ENCODE data around the gene TEAD1.

The TEAD1 gene

DNA sequence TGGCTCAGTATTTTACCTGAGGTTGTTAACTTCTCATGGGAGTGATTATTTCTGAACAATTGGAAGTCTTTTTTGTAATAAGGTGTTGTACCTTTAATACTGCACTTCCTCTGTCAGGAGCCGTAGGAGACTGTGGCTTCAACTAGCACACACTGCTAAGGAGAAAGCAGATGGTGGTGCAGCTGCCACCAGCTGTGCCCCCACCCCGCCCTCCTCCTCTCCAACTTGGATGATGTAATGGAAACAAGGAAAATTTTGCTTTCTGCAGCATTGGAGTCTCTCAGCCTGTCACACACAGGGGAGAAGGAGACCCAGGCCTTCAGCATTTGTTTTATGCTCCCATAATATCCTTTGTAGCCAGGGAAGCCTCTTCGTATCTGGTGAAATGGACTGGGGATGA, 91.2 kb downstream of the TEAD1 start:
- no peak for DNase-seq (ENCODE audit: low spot score)
- in situ Hi-C loops (cut with MboI; ENCODE audit: low sequenced_read_pairs, unreplicated experiment), result no loop called here
- TF ChIP-seq, protein P1, sequence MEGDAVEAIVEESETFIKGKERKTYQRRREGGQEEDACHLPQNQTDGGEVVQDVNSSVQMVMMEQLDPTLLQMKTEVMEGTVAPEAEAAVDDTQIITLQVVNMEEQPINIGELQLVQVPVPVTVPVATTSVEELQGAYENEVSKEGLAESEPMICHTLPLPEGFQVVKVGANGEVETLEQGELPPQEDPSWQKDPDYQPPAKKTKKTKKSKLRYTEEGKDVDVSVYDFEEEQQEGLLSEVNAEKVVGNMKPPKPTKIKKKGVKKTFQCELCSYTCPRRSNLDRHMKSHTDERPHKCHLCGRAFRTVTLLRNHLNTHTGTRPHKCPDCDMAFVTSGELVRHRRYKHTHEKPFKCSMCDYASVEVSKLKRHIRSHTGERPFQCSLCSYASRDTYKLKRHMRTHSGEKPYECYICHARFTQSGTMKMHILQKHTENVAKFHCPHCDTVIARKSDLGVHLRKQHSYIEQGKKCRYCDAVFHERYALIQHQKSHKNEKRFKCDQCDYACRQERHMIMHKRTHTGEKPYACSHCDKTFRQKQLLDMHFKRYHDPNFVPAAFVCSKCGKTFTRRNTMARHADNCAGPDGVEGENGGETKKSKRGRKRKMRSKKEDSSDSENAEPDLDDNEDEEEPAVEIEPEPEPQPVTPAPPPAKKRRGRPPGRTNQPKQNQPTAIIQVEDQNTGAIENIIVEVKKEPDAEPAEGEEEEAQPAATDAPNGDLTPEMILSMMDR (IDR thresholded peaks at IDR 0.05; ENCODE audit: borderline replicate concordance, control extremely low read depth, extremely low read depth, insufficient read depth, missing control alignments), result no peak

DNA sequence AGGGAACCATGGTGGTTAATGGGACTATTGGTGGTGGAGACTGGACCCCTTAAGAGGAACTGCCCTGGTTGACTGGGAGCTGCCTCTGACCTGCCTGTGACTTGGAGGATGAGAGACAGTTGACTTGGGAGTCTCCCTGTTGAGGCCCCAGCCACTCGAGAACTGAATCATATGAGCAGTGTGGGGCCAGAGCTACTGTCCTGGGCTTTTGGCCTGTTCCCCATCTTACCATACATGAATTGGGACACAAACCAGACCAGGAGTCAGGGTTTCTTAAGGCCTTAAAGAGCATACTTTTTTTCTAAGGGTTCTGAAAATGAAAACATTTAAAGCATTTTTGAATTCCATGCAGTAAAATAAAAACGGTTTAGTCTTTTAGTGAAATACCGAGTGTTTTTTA, 92.8 kb downstream of the TEAD1 start:
- TF ChIP-seq, protein P1 (IDR thresholded peaks at IDR 0.05; ENCODE audit: borderline replicate concordance, control extremely low read depth, extremely low read depth, insufficient read depth, missing control alignments), result no peak
- in situ Hi-C loops (cut with MboI; ENCODE audit: low sequenced_read_pairs, unreplicated experiment), result no loop called here
- DNase-seq (ENCODE audit: low spot score), result no peak

DNA sequence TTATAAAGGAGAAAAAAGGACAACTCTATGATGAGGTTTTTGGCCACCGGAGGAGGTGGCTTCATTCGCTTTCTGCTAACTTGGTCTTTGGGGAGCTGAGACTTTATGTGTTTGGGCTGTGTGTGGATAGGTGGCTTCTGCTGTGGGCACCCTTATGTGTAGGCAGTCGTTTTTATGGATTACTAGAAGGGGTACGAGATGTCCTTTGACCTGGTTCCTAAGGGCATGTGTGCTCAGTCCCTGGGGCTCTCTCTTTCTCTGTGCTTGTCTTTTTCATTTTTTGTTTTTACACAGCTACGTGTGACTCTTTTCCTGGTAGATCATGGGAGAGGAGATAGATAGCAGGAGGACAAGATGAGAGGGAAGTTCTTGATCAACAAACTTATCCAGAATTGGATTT, 93.4 kb downstream of the TEAD1 start:
- no peak for DNase-seq (ENCODE audit: low spot score)
- in situ Hi-C loops (cut with MboI; ENCODE audit: low sequenced_read_pairs, unreplicated experiment), result no loop called here
- TF ChIP-seq, protein P1 (IDR thresholded peaks at IDR 0.05; ENCODE audit: borderline replicate concordance, control extremely low read depth, extremely low read depth, insufficient read depth, missing control alignments), result no peak

DNA sequence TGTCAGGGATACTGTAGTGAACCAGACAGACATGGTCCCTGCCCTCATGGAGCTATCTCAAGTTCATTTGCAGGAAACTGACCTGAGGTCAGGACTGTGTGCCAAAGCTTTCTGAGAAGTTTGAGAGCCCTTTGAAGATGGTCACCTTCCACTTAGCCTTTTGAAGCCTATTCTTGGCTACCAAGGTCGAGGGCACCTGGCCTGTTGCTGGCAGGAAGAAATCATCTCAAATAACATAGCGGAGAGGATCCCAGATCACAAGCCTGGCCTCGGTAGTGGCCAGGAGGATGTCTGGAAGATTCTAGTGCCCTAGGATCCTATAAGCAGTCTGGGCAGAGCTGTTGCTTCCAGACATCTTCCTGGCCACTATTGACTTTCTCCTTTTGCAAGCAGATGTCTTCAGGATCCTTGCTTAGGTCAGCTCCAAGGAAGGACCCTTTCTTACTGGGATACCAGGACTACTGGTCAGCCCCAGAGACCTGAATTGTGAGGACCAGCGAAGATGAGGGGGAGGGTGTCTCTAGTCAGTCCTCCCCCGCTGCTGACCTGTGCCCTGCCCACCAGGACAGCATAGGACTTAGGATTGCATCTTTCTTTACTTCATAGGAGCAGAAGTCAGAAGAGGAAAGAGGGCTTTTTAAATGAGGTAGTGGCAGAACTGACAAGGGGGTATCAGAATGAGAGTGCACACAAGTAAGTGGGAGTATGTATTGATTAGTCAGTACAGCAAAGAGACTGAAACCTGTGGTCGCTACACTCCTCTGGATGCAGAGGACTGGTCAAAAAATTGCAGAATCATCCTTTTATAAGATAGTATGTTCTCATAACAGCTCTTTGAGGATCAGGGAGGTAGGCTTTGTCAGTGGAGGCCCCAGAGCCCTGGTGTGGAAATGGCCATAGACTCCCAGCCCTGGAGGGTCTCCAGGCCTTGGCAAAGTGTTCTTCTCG, 94.8 kb downstream of the TEAD1 start:
- peak; percentile 44 for DNase-seq (ENCODE audit: low spot score)
- TF ChIP-seq, protein P1 (IDR thresholded peaks at IDR 0.05; ENCODE audit: borderline replicate concordance, control extremely low read depth, extremely low read depth, insufficient read depth, missing control alignments), result no peak
- in situ Hi-C loops (cut with MboI; ENCODE audit: low sequenced_read_pairs, unreplicated experiment), result no loop called here

DNA sequence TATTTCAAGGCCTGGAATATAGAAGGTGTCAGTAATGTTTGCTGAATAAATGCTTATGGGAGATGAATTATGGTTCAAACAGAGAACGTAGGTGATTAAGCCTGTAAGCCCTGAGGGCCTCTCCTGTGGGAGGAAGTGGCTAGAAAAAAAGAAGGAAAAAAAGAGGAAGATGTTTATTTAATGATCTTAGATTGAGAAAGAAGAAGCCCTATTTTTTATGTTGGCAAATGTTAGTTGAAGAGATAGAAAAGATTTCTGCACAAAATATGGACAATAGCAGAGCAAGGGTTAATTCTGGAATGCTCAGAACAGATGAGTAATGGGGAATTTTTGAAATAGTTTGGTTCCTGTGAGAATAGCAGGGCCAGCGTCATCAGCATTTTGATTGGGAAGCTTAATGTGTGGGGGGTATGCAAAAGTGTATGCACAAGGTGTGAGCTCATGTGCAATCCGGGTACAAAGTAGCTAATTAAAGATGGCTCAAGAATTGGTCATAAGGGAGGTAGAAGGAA, 95.7 kb downstream of the TEAD1 start:
- TF ChIP-seq, protein P1 (IDR thresholded peaks at IDR 0.05; ENCODE audit: borderline replicate concordance, control extremely low read depth, extremely low read depth, insufficient read depth, missing control alignments), result no peak
- no peak for DNase-seq (ENCODE audit: low spot score)
- in situ Hi-C loops (cut with MboI; ENCODE audit: low sequenced_read_pairs, unreplicated experiment), result no loop called here

DNA sequence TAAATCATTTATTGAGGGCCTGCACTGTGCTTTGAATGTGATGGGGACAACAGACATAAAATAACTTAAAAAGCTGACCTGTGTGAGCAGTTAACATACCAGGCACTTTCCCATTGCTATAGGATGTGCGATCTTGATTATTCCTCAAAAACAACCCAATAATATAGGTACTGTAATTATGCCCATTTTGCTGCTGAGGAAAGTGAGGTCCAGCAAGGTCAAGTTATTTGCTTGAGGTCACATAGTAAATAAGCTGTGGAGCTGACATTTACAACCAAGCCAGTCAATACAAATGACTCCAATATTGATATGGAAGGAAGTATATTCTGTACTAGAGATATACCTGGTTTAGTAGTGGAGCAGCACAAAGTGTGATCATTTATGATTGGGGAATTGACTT, 96.2 kb downstream of the TEAD1 start:
- TF ChIP-seq, protein P1 (IDR thresholded peaks at IDR 0.05; ENCODE audit: borderline replicate concordance, control extremely low read depth, extremely low read depth, insufficient read depth, missing control alignments), result no peak
- DNase-seq (ENCODE audit: low spot score), result no peak
- in situ Hi-C loops (cut with MboI; ENCODE audit: low sequenced_read_pairs, unreplicated experiment), result no loop called here
